Right lobe of liver (tissue), 6 donors: ENCODE measurements around the gene NDUFB5. TPM values are rescaled to one million over a fixed set of nuclear protein-coding genes. Genes with fewer than 3 reads are reported as not detected.
"Not testable (repeated sequence)": the region's sequence is repeated elsewhere in the genome, so short reads cannot be mapped to it uniquely, and the experiment has no call there.

Source experiments
- ATAC-seq, 4 donors: fragments of 200-7000 bp; cut with Tn5 transposase; one replicate each; pipeline ENCODE4 v1.9.1; 2020; ENCODE audit warnings: mild to moderate bottlenecking in 4 of 4, moderate library complexity in 4 of 4
- DNase-seq, 3 donors: peaks; one replicate each; pipeline ENCODE4 v3.0.0-alpha.2; 2020
- H3K27ac ChIP-seq, 3 donors: fragments of 200-600 bp; one replicate each; pipeline ENCODE4 v1.8.0; 2022
- H3K27me3 ChIP-seq, 2 donors: fragments of 200-600 bp; one replicate each; pipeline ENCODE4 v1.8.0; 2022
- H3K36me3 ChIP-seq, 4 donors: fragments of 200-600 bp; sonication (generic) in 1 of 4; one replicate each; pipeline versions ENCODE4 v1.5.1 to v1.8.0; 2017 to 2022; ENCODE audit warnings: control low read depth in 1 of 4
- H3K4me1 ChIP-seq, 4 donors: fragments of 200-600 bp; sonication (generic) in 1 of 4; one replicate each; pipeline versions ENCODE4 v1.5.1 to v1.8.0; 2017 to 2022; ENCODE audit warnings: control low read depth in 1 of 4
- H3K4me3 ChIP-seq, 3 donors: fragments of 200-600 bp; one replicate each; pipeline ENCODE4 v1.8.0; 2022
- H3K9me3 ChIP-seq, 4 donors: fragments of 200-600 bp; sonication (generic) in 1 of 4; one replicate each; pipeline versions ENCODE4 v1.5.1 to v1.8.0; 2017 to 2022; ENCODE audit warnings: control low read depth in 1 of 4
- CTCF ChIP-seq, 4 donors: fragments of 200-600 bp in 3 of 4; fragments of 450-650 bp in 1 of 4; IDR thresholded peaks; one replicate each; pipeline versions ENCODE4 v1.5.1 to v1.8.0; 2016 to 2022; ENCODE audit warnings: antibody characterized with exemption in 4 of 4, mild to moderate bottlenecking in 2 of 4
- POLR2A ChIP-seq: fragments of 450-650 bp; IDR thresholded peaks from one replicate; pipeline ENCODE4 v1.6.1; 2017; ENCODE audit warnings: antibody characterized with exemption, mild to moderate bottlenecking
- WGBS: methylation state at CpG from one replicate; pipeline ENCODE4 v1.1.6; 2018; ENCODE audit warnings: low coverage, low lambda C conversion rate; ENCODE audit not compliant: insufficient coverage; ENCODE audit errors: missing lambda C conversion rate; 5-methylcytosine and 5-hydroxymethylcytosine counted together
- intact Hi-C, 2 donors: fragments of 100-400 bp; cut with DNase I; formaldehyde crosslinking; loops; one replicate each; pipeline versions ENCODE4 v1.11.2 to v1.14.1; 2022
- total RNA-seq, 6 experiments: library from RNA; depleted of rRNA in 2 of 6; stranded (reverse); fragments of >200 nt in 2 of 6; fragmentation: NEBNext Ultra II Directional in 3 of 6; extraction: Animal tissue kit (Norgen Biotek cat#: 25700) in 3 of 6; gene quantifications; one replicate each; pipeline versions ENCODE4 v1.1.0 to v1.2.4, GENCODE V29; 2016 to 2023
- donor health status: DM: no; HTN: yes; CAD: no.
- donor health status: DM: no; HTN: no; CAD: no.
- donor health status: DM: no; HTN: no; CAD: no.
- donor health status: DM: no; HTN: yes; CAD: no.
- donor health status: DM: no; HTN: yes; CAD: no.

Gene NDUFB5
- total RNA-seq, 6 experiments from 2014 or later: 53.4 to 102 (median 64.6) TPM

- WGBS: 100% methylated on average over 1 of the region's 1 CpG
- intact Hi-C loops: no loop called here
Observed at GRCh38 chr3:179640469-179640868, 35.9 kb downstream of the NDUFB5 start.

GRCh38 chr3:179642871-179643270 lies 38.3 kb downstream of the NDUFB5 start:
- Histone ChIP-seq H3K27me3 (no peaks in the 10 kb centered on the region), H3K4me3 (peak overlapping the region; percentile 35 to 56 (median 46))

More at GRCh38 chr3:179640469-179640868, 35.9 kb downstream of the NDUFB5 start:
- H3K27ac ChIP-seq: no peak overlapping the region
- H3K9me3 ChIP-seq: no peaks in the 10 kb centered on the region
- H3K4me3 ChIP-seq: no peak overlapping the region
- no peak for DNase-seq
- no peaks in the 10 kb centered on the region for H3K36me3 ChIP-seq
- H3K27me3 ChIP-seq: no peaks in the 10 kb centered on the region
- ATAC-seq: no peak
- peaks cover 0 to 14% (median 5%) of the 10 kb centered on the region in 4 donors for H3K4me1 ChIP-seq
- no peak for TF ChIP-seq POLR2A
- TF ChIP-seq CTCF (IDR thresholded peaks at IDR 0.05): no peak

GRCh38 chr3:179643837-179644236 lies 39.2 kb downstream of the NDUFB5 start:
- Histone ChIP-seq H3K4me3 (peak overlapping the region; percentile 35 to 56 (median 46)), H3K4me1 (peaks cover 0 to 14% (median 5%) of the 10 kb centered on the region in 4 donors), H3K27ac (peak overlapping the region; percentile 62 to 74 (median 65))
- H3K27me3 ChIP-seq, DNase-seq, intact Hi-C loops, H3K9me3 ChIP-seq, H3K36me3 ChIP-seq: not testable (repeated sequence)
- 41% methylated on average over 8 of the region's 8 CpGs for WGBS
- ATAC-seq: peak in 1 of 4 donors; percentile 17

More at GRCh38 chr3:179642871-179643270, 38.3 kb downstream of the NDUFB5 start:
- Histone ChIP-seq H3K36me3 (no peaks in the 10 kb centered on the region), H3K27ac (no peak overlapping the region), H3K9me3 (no peaks in the 10 kb centered on the region), H3K4me1 (peaks cover 0 to 14% (median 5%) of the 10 kb centered on the region in 4 donors)
- no peak for TF ChIP-seq CTCF (IDR thresholded peaks at IDR 0.05)
- no peak for TF ChIP-seq POLR2A
- ATAC-seq (peak in 3 of 4 donors; percentile 3 to 7 (median 6)), DNase-seq (no peak)
- intact Hi-C loops: no loop called here
- 83% methylated on average over 3 of the region's 3 CpGs for WGBS

GRCh38 chr3:179646177-179646576 lies 41.6 kb downstream of the NDUFB5 start:
- ATAC-seq: no peak

More at GRCh38 chr3:179646177-179646576, 41.6 kb downstream of the NDUFB5 start:
- Histone ChIP-seq H3K4me3 (no peak overlapping the region), H3K9me3 (no peaks in the 10 kb centered on the region), H3K4me1 (peaks cover 0 to 14% (median 5%) of the 10 kb centered on the region in 4 donors), H3K27ac (no peak overlapping the region), H3K36me3 (no peaks in the 10 kb centered on the region), H3K27me3 (no peaks in the 10 kb centered on the region)
- TF ChIP-seq POLR2A (no peak), CTCF (IDR thresholded peaks at IDR 0.05) (no peak)
- intact Hi-C loops: no loop called here
- WGBS: 90% methylated on average over 3 of the region's 3 CpGs
- no peak for DNase-seq
